Prostate gland (tissue), 2 donors: ENCODE results near the gene HIPK1. TPM values are rescaled to one million over a fixed set of nuclear protein-coding genes. Genes with fewer than 3 reads are reported as not detected.

Source experiments
- DNase-seq: peaks from one replicate; pipeline ENCODE4 v3.0.0-alpha.2; 2019; ENCODE audit warnings: low spot score
- H3K27ac ChIP-seq, 2 donors: fragments of 200-600 bp; sonication (generic); 2 replicates each; pipeline ENCODE4 v1.5.1; 2017 to 2019
- H3K27me3 ChIP-seq: fragments of 200-600 bp; sonication (generic); replicated peaks from 2 replicates; pipeline ENCODE4 v1.5.1; 2019; ENCODE audit not compliant: insufficient read depth
- H3K36me3 ChIP-seq, 2 donors: fragments of 200-600 bp; sonication (generic); 1 replicate in 1 of 2; 2 replicates in 1 of 2; pipeline versions ENCODE4 v1.5.1 to v1.8.1; 2017 to 2019
- H3K4me1 ChIP-seq: fragments of 200-600 bp; sonication (generic); replicated peaks from 2 replicates; pipeline ENCODE4 v1.5.1; 2019
- H3K4me3 ChIP-seq, 2 donors: fragments of 200-600 bp; sonication (generic); 2 replicates each; pipeline ENCODE4 v1.5.1; 2017 to 2019
- H3K9me3 ChIP-seq: fragments of 200-600 bp; sonication (generic); 2 replicates; pipeline ENCODE4 v1.5.1; 2017
- POLR2A ChIP-seq: fragments of 450-650 bp; IDR thresholded peaks from one replicate; pipeline ENCODE4 v1.6.1; 2016; ENCODE audit warnings: antibody characterized with exemption, mild to moderate bottlenecking
- POLR2AphosphoS5 ChIP-seq: sonication (generic); formaldehyde crosslinking; IDR thresholded peaks from one replicate; pipeline ENCODE4 v1.6.1; 2017; ENCODE audit warnings: antibody characterized with exemption
- WGBS: methylation state at CpG from one replicate; pipeline ENCODE4 v1.1.5; 2018; 5-methylcytosine and 5-hydroxymethylcytosine counted together
- intact Hi-C: fragments of 100-400 bp; cut with DNase I; formaldehyde crosslinking; loops from one replicate; pipeline ENCODE4 v1.14.2; 2022
- total RNA-seq, 2 donors: library from RNA; depleted of rRNA; stranded (reverse); fragments of >200 nt; gene quantifications; one replicate each; pipeline ENCODE4 v1.1.0, GENCODE V29; 2016
- TF ChIP-seq, protein P1 (sequence below), 4 experiments: fragments of 200-600 bp in 2 of 4; fragments of 450-650 bp in 2 of 4; sonication (generic) in 2 of 4; IDR thresholded peaks; 1 replicate in 3 of 4; 2 replicates in 1 of 4; pipeline ENCODE4 v1.5.1; 2016 to 2019; ENCODE audit warnings: antibody characterized with exemption in 4 of 4, mild to moderate bottlenecking in 2 of 4, moderate library complexity in 2 of 4

Gene HIPK1
- total RNA-seq, 2 donors from 2014 or later, result 43.5 to 76.3 TPM

DNA sequence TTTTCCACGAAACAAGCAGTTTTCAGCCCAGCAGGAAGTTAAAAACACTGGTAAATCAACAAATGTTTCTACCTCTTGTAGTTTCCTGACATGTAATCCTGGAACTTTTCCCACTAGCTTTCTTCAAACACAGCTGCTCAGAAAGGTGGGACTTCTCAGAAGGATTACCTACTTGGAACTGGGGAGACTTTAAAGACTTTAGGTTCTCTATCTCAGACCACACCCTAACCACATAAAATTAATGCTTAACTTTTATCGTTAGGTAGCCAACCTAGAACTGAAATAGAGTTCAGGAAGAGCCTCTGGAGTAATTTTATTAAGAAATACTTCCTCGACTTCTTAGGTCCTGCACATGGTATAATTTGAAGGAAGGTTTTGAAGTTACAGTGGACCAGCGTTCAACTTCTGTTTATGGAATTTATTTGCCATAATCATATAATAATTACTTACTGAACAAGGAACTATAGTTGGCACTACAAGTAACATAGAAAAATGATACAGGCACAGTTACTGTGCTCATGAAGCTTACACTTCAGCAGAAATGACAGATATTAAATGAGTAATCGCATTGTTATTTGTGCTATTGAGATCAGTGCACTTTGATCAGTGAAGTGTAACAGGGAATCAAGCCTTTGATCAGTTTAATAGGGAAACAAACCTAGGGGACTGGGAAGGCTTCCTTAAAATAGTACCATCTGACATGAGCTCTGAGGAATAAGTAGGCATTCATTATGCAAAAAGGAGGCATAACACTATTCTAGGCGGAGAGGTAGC lies 41.5 kb upstream of the HIPK1 start, which contains the start of gene BCL2L15:
TSS of gene BCL2L15 (minus strand) at position 180 of the 774 bp plus-strand sequence. CDS start 206 bp downstream, outside the sequence.
- H3K4me1 ChIP-seq, result no peaks in the 10 kb centered on the region
- H3K9me3 ChIP-seq, result no peaks in the 10 kb centered on the region
- TF ChIP-seq POLR2AphosphoS5 (no peak), POLR2A (no peak)
- TF ChIP-seq, protein P1, sequence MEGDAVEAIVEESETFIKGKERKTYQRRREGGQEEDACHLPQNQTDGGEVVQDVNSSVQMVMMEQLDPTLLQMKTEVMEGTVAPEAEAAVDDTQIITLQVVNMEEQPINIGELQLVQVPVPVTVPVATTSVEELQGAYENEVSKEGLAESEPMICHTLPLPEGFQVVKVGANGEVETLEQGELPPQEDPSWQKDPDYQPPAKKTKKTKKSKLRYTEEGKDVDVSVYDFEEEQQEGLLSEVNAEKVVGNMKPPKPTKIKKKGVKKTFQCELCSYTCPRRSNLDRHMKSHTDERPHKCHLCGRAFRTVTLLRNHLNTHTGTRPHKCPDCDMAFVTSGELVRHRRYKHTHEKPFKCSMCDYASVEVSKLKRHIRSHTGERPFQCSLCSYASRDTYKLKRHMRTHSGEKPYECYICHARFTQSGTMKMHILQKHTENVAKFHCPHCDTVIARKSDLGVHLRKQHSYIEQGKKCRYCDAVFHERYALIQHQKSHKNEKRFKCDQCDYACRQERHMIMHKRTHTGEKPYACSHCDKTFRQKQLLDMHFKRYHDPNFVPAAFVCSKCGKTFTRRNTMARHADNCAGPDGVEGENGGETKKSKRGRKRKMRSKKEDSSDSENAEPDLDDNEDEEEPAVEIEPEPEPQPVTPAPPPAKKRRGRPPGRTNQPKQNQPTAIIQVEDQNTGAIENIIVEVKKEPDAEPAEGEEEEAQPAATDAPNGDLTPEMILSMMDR (IDR thresholded peaks at IDR 0.05), result no peak
- 50% methylated on average over 6 of the region's 6 CpGs for WGBS
- no peaks in the 10 kb centered on the region for H3K27me3 ChIP-seq
- H3K4me3 ChIP-seq, result no peak within 1 kb of the TSS
- H3K36me3 ChIP-seq, result no peaks in the 10 kb centered on the region
- no peak for DNase-seq
- intact Hi-C loops, result no loop called here
- no peak within 1 kb of the TSS for H3K27ac ChIP-seq

DNA sequence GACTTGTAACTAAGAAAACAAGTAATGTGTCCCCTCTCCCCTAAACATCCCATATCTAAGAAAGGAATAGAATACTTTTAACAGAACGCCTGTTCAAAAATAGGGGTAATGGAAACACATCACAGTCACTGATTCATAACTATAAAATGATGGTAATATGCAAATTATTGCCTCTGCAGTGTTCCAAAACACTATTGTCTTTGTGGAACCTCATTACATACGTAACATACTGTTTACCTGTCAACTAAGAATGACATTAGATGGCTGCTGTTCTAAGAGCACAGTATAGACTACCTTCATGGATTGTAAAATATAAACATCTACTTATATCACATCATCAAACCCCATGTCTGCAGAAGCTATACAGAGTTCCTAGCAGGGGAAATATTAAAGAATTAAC lies 38.3 kb upstream of the HIPK1 start:
- DNase-seq, result no peak
- Histone ChIP-seq H3K9me3 (no peaks in the 10 kb centered on the region), H3K27me3 (no peaks in the 10 kb centered on the region), H3K27ac (no peak overlapping the region), H3K4me1 (no peaks in the 10 kb centered on the region), H3K4me3 (no peak overlapping the region), H3K36me3 (no peaks in the 10 kb centered on the region)
- TF ChIP-seq POLR2AphosphoS5 (no peak), POLR2A (no peak)
- TF ChIP-seq, protein P1 (IDR thresholded peaks at IDR 0.05), result no peak
- 49% methylated on average over 2 of the region's 2 CpGs for WGBS
- intact Hi-C loops, result no loop called here

DNA sequence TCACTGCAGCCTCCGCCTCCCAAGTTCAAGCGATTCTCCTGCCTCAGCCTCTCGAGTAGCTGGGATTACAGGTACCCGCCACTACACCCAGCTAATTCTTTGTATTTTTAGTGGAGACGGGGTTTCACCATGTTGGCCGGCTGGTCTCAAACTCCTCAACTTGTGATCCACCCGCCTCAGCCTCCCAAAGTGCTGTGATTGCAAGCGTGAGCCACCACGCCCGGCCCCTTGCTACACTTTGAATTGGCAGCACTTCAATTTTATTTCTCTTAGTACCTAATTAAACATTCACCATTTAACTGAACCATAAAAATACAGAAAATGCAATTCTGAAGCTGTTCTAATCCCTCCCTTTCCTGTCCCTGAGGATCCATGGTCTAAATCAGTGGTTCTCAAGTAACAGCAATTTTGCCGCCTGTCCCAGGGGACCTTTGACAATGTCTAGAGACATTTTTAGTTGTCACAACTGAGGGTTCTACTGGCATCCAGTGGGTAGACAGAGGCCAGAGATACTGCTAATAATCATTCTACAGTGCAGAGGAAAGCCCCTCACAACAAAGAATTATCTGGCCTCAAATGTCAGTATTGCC lies 37.4 kb upstream of the HIPK1 start:
- Histone ChIP-seq H3K27me3 (no peaks in the 10 kb centered on the region), H3K27ac (no peak overlapping the region), H3K4me1 (no peaks in the 10 kb centered on the region), H3K4me3 (no peak overlapping the region), H3K36me3 (no peaks in the 10 kb centered on the region), H3K9me3 (no peaks in the 10 kb centered on the region)
- 97% methylated on average over 11 of the region's 11 CpGs for WGBS
- TF ChIP-seq POLR2A, result no peak
- TF ChIP-seq, protein P1 (IDR thresholded peaks at IDR 0.05), result no peak
- TF ChIP-seq POLR2AphosphoS5, result no peak
- no peak for DNase-seq
- intact Hi-C loops, result no loop called here

DNA sequence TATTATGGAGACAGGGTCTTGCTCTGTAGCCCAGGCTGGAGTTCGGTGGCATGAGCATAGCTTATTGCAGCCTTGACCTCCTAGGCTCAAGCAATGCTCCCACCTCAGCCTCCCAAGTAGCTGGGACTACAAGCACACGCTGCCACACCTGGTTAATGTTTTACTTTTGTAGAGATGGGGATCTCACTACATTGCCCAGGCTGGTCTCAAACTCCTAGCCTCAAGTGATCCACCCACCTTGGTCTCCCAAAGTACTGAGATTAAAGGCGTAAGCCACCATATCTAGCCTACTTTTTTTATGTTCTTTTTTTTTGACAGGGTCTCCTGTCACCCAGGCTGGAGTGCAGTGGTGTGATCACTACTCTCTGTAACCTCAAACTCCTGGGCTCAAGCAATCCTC lies 35.9 kb upstream of the HIPK1 start:
- intact Hi-C loops, result no loop called here
- WGBS, result 94% methylated on average over 3 of the region's 3 CpGs

More for the DNA sequence above, 35.9 kb upstream of the HIPK1 start:
- Histone ChIP-seq H3K27ac (no peak overlapping the region), H3K9me3 (no peaks in the 10 kb centered on the region), H3K4me1 (no peaks in the 10 kb centered on the region), H3K27me3 (no peaks in the 10 kb centered on the region), H3K36me3 (no peaks in the 10 kb centered on the region), H3K4me3 (no peak overlapping the region)
- TF ChIP-seq POLR2AphosphoS5, result no peak
- TF ChIP-seq, protein P1 (IDR thresholded peaks at IDR 0.05), result no peak
- TF ChIP-seq POLR2A, result no peak
- no peak for DNase-seq
